Endothelial cell of umbilical vein (primary cell): ENCODE measurements around the gene PRR5. TPM values are rescaled to one million over a fixed set of nuclear protein-coding genes. Genes with fewer than 3 reads are reported as not detected.

Experiments
- BruUV-seq: library from RNA; stranded (reverse); fragments of 400-500 nt; replicated peaks from 2 replicates; lab custom pipeline; 2021; lab: Mats Ljungman, UMichigan
- CTCF ChIA-PET: fragments of 300-600, 350-600 bp; sonication (Branson Sonifier 250); formaldehyde crosslinking; loops from one replicate; lab custom pipeline; 2021; ENCODE audit warnings: antibody characterized with exemption, inconsistent platforms; lab: Charles Lee
- POLR2A ChIA-PET: fragments of 300-600, 350-600 bp; sonication (Branson Sonifier 250); formaldehyde crosslinking; loops from one replicate; lab custom pipeline; 2021; ENCODE audit warnings: antibody characterized with exemption, inconsistent platforms; lab: Charles Lee
- DNase-seq: peaks from one replicate; pipeline ENCODE4 v3.0.0-alpha.2; 2011; ENCODE audit warnings: low read depth, low spot score
- FAIRE-seq: peaks from 2 replicates; lab custom pipeline; 2011; peaks lifted over from hg19 to GRCh38; lab: Jason Lieb, UNC
- H2AFZ ChIP-seq: 2 replicates; pipeline ENCODE4 v1.6.0; 2012; ENCODE audit warnings: low read depth, low read length, control low read depth, inconsistent platforms
- H3K27ac ChIP-seq: 2 replicates; pipeline ENCODE4 v1.5.1; 2011; ENCODE audit warnings: low read depth, mild to moderate bottlenecking, control low read depth, low read length, moderate library complexity; ENCODE audit not compliant: insufficient read depth
- H3K27me3 ChIP-seq, 2 experiments: 2 replicates each; pipeline versions ENCODE4 v1.6.0 to v1.6.1; 2011; ENCODE audit warnings: low read length in 2 of 2, mixed read lengths in 1 of 2; ENCODE audit not compliant: control insufficient read depth in 2 of 2, insufficient read depth in 2 of 2
- H3K36me3 ChIP-seq, 2 experiments: 2 replicates in 1 of 2; 3 replicates in 1 of 2; pipeline ENCODE4 v1.5.1; 2011; ENCODE audit warnings: low read length in 2 of 2, mild to moderate bottlenecking in 1 of 2, moderate library complexity in 1 of 2; ENCODE audit not compliant: control insufficient read depth in 2 of 2, insufficient read depth in 2 of 2; ENCODE audit errors: extremely low read depth in 1 of 2
- H3K4me1 ChIP-seq: 3 replicates; pipeline ENCODE4 v1.5.1; 2011; ENCODE audit warnings: mild to moderate bottlenecking, low read length; ENCODE audit not compliant: control insufficient read depth, insufficient read depth; ENCODE audit errors: extremely low read depth
- H3K4me2 ChIP-seq: 2 replicates; pipeline ENCODE4 v1.6.1; 2011; ENCODE audit warnings: low read length, control low read depth, mixed read lengths; ENCODE audit not compliant: insufficient read depth
- H3K4me3 ChIP-seq, 3 experiments: fragments of 200-600 bp in 1 of 3; sonication (generic), shearing (Covaris generic) in 1 of 3; replicated peaks in 1 of 3; 2 replicates each; pipeline ENCODE4 v1.5.1; 2011 to 2016; ENCODE audit warnings: control low read depth in 3 of 3, low read length in 3 of 3, mild to moderate bottlenecking in 2 of 3, inconsistent platforms in 1 of 3, low read depth in 1 of 3, moderate library complexity in 1 of 3; ENCODE audit not compliant: insufficient read depth in 1 of 3
- H3K79me2 ChIP-seq: 2 replicates; pipeline ENCODE4 v1.6.0; 2012; ENCODE audit warnings: low read length, inconsistent platforms; ENCODE audit not compliant: control insufficient read depth, insufficient read depth
- H3K9ac ChIP-seq: replicated peaks from 2 replicates; pipeline ENCODE3; 2011; ENCODE audit warnings: low read length, control low read depth; ENCODE audit not compliant: insufficient read depth; ENCODE audit errors: extremely low read depth
- H3K9me1 ChIP-seq: replicated peaks from 3 replicates; pipeline ENCODE4 v1.6.0; 2011; ENCODE audit warnings: mild to moderate bottlenecking, low read length; ENCODE audit not compliant: control insufficient read depth, insufficient read depth; ENCODE audit errors: extremely low read depth
- H3K9me3 ChIP-seq: replicated peaks from 2 replicates; pipeline ENCODE4 v1.5.1; 2012; ENCODE audit warnings: low read length, inconsistent platforms; ENCODE audit not compliant: control insufficient read depth, insufficient read depth
- H4K20me1 ChIP-seq: replicated peaks from 2 replicates; pipeline ENCODE3; 2011; ENCODE audit warnings: mild to moderate bottlenecking, low read length; ENCODE audit not compliant: control insufficient read depth, insufficient read depth; ENCODE audit errors: extremely low read depth
- CTCF ChIP-seq, 2 donors: IDR thresholded peaks; 1 replicate in 1 of 2; 2 replicates in 1 of 2; pipeline ENCODE4 v1.5.1; 2011; ENCODE audit warnings: low read length in 2 of 2, mild to moderate bottlenecking in 2 of 2, moderate library complexity in 2 of 2, control low read depth in 1 of 2, inconsistent platforms in 1 of 2, low read depth in 1 of 2; ENCODE audit not compliant: insufficient read depth in 1 of 2; ENCODE audit errors: extremely low read depth in 1 of 2
- FOS ChIP-seq: IDR thresholded peaks from 2 replicates; pipeline ENCODE4 v1.6.1; 2011; ENCODE audit warnings: mild to moderate bottlenecking, low read length, moderate library complexity, borderline replicate concordance; ENCODE audit not compliant: insufficient read depth
- GATA2 ChIP-seq: IDR thresholded peaks from 2 replicates; pipeline ENCODE4 v1.7.0; 2011; ENCODE audit warnings: low read depth, mild to moderate bottlenecking, moderate library complexity, mixed read lengths, low read length; ENCODE audit not compliant: insufficient read length, insufficient read depth
- JUN ChIP-seq: IDR thresholded peaks from 2 replicates; pipeline ENCODE4 v1.6.1; 2011; ENCODE audit warnings: borderline replicate concordance, low read depth; ENCODE audit not compliant: insufficient read length, insufficient read depth
- MAX ChIP-seq: IDR thresholded peaks from 2 replicates; pipeline ENCODE4 v1.6.1; 2011; ENCODE audit not compliant: insufficient read depth, insufficient read length
- MYC ChIP-seq: IDR thresholded peaks from one replicate; pipeline ENCODE4 v1.6.1; 2011; ENCODE audit warnings: mild to moderate bottlenecking, low read depth, low read length
- POLR2A ChIP-seq: IDR thresholded peaks from 2 replicates; pipeline ENCODE4 v1.6.1; 2012; ENCODE audit warnings: low read depth, mild to moderate bottlenecking, control low read depth, low read length
- POLR2AphosphoS5 ChIP-seq: IDR thresholded peaks from 2 replicates; pipeline ENCODE4 v1.6.1; 2012; ENCODE audit warnings: low read depth, mild to moderate bottlenecking, control low read depth, low read length, moderate library complexity; ENCODE audit not compliant: insufficient read depth
- dilution Hi-C: fragments of 300-500 bp; cut with MboI; formaldehyde crosslinking; loops from one replicate; pipeline ENCODE4 v1.15.0; 2019; ENCODE audit warnings: low sequenced_read_pairs; ENCODE audit not compliant: extremely low pct_ligation_motif_present
- intact Hi-C: fragments of 100-400 bp; cut with micrococcal nuclease; formaldehyde crosslinking; loops from one replicate; pipeline ENCODE4 v1.10.0; 2022
- polyA plus RNA-seq, 4 experiments: library from polyadenylated mRNA; depleted of rRNA in 3 of 4; stranded (reverse) in 3 of 4; unstranded in 1 of 4; fragments of >200 nt; gene quantifications; 2 replicates each; pipeline versions ENCODE4 v1.2.1 to v1.2.3, GENCODE V29; 2011 to 2012; ENCODE audit warnings: missing spikeins in 1 of 4
- total RNA-seq: library from RNA; stranded (reverse); gene quantifications from 2 replicates; pipeline ENCODE4 v1.2.3, GENCODE V29; 2021

Gene PRR5
- total and polyA plus RNA-seq, 2 donors (not counting 3 experiments of a cell fraction or from before 2014, with no cell fraction given) = 4.3 to 9.0 TPM

- Histone ChIP-seq H4K20me1 (no peaks in the 10 kb centered on the region), H3K9ac (no peak overlapping the region), H3K27me3 (no peaks in the 10 kb centered on the region), H3K4me1 (peaks cover 9% of the 10 kb centered on the region), H3K27ac (no peak overlapping the region), H3K9me3 (no peaks in the 10 kb centered on the region), H3K4me3 (no peak overlapping the region), H3K79me2 (no peaks in the 10 kb centered on the region), H3K36me3 (no peaks in the 10 kb centered on the region), H3K4me2 (no peak overlapping the region), H2AFZ (no peak overlapping the region), H3K9me1 (no peaks in the 10 kb centered on the region)
- TF ChIP-seq POLR2AphosphoS5 (no peak), GATA2 (no peak), MAX (no peak), POLR2A (no peak)
- no TSS peak for BruUV-seq
- intact Hi-C loops = no loop called here
- no peak for FAIRE-seq
- ChIA-PET POLR2A (no interaction called here), CTCF (interaction anchor here (2.3 kb wide), 1 partner anchor 24 kb away, joined by 7 read pairs; no protein-coding TSS in a partner anchor)
- dilution Hi-C loops = no loop called here
- no peak for DNase-seq
These were observed 41.8 kb upstream of the PRR5 start for GRCh38 chr22:44660051-44660830.

- BruUV-seq = no TSS peak
- Histone ChIP-seq H2AFZ (no peak overlapping the region), H3K4me2 (no peak overlapping the region), H3K36me3 (no peaks in the 10 kb centered on the region), H3K4me3 (no peak overlapping the region), H4K20me1 (no peaks in the 10 kb centered on the region), H3K9me1 (no peaks in the 10 kb centered on the region), H3K79me2 (no peaks in the 10 kb centered on the region), H3K9ac (no peak overlapping the region), H3K27me3 (no peaks in the 10 kb centered on the region), H3K9me3 (no peaks in the 10 kb centered on the region), H3K27ac (no peak overlapping the region), H3K4me1 (peaks cover 12% of the 10 kb centered on the region)
- no peak for DNase-seq
- dilution Hi-C loops = no loop called here
- FAIRE-seq = no peak
- POLR2A ChIA-PET = no interaction called here
- TF ChIP-seq GATA2 (no peak), JUN (no peak), MYC (no peak), FOS (no peak), MAX (no peak), CTCF (IDR thresholded peaks at IDR 0.05; ENCODE audit: extremely low read depth in 1 of 2, insufficient read depth in 1 of 2, low read depth in 1 of 2, low read length in 2 of 2) (no peak)
- intact Hi-C loops = no loop called here
- CTCF ChIA-PET = interaction anchor here (2.3 kb wide), 1 partner anchor 24 kb away, joined by 7 read pairs; no protein-coding TSS in a partner anchor
These were observed 40.9 kb upstream of the PRR5 start for GRCh38 chr22:44661070-44661469.
